ENCODE data around the gene CDV3.

DNA sequence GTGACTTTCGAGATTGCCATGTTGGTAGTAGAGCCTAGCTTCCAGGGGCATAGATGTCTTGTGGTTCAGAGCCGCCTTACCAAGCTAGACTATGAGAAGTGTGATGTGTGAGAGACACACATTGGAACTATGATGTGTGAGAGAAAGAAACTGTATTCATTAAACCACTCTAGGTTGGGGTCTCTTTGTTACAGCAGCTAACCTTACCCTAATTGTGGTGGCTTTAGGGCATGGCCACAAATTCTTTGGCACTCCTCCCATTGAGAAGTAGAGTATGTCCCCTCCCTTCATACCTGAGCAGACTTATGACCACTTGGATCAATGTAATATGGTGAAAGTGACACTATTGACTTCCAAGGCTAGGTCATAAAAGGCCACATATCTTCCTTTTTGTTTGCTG lies 35.3 kb upstream of the CDV3 start:
- TF ChIP-seq, protein P1, sequence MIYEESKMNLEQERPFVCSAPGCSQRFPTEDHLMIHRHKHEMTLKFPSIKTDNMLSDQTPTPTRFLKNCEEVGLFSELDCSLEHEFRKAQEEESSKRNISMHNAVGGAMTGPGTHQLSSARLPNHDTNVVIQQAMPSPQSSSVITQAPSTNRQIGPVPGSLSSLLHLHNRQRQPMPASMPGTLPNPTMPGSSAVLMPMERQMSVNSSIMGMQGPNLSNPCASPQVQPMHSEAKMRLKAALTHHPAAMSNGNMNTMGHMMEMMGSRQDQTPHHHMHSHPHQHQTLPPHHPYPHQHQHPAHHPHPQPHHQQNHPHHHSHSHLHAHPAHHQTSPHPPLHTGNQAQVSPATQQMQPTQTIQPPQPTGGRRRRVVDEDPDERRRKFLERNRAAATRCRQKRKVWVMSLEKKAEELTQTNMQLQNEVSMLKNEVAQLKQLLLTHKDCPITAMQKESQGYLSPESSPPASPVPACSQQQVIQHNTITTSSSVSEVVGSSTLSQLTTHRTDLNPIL (CRISPR knock-in tag; IDR thresholded peaks at IDR 0.05; ENCODE audit: low read depth): no peak
- TF ChIP-seq ZFP30 (CRISPR knock-in tag; IDR thresholded peaks at IDR 0.05) (no peak), ISL1 (CRISPR knock-in tag; IDR thresholded peaks at IDR 0.05) (no peak), ARNTL (CRISPR knock-in tag; IDR thresholded peaks at IDR 0.05; ENCODE audit: borderline replicate concordance, low read depth) (no peak), CSDC2 (CRISPR knock-in tag; IDR thresholded peaks at IDR 0.05) (no peak)

Measured in SK-N-SH treated with all-trans-retinoic acid at 6 μM for 48 hours (cell line).